NCI-H345 treated with DMSO at 0.1 percent for 48 hours (cell line): Measurements from ENCODE around the gene ASF1B.

Experiments used
- DNase-seq: peaks from one replicate; lab custom pipeline; 2025; ENCODE audit not compliant: unreplicated experiment; lab: John Stamatoyannopoulos, UW

ASF1B gene

DNA sequence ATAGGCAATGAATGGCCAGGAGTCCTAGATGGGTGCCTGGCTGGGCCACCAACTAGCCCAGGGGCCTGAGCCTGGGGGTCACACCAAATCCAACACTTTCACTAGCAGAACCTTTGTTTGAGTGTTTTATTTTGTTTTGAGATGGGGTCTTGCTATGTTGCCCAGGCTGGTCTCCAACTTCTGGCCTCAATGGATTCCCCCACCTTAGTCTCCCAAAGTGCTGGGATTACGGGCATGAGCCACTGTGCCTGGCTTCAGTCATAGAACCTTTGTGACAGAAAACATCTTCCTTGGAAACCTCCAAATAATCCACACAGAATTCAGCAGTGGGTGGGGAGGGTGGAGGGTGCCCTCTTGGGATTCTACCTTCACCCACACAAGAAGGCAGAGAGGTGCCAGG is 24.9 kb downstream of the ASF1B start:
- DNase-seq = no peak

GRCh38 chr19:14110650-14111049 is 25.7 kb downstream of the ASF1B start:
- no peak for DNase-seq

GRCh38 chr19:14107581-14108461 is 28.6 kb downstream of the ASF1B start:
- DNase-seq = no peak

- no peak for DNase-seq
Observed at GRCh38 chr19:14106840-14107239, 29.5 kb downstream of the ASF1B start.

DNA sequence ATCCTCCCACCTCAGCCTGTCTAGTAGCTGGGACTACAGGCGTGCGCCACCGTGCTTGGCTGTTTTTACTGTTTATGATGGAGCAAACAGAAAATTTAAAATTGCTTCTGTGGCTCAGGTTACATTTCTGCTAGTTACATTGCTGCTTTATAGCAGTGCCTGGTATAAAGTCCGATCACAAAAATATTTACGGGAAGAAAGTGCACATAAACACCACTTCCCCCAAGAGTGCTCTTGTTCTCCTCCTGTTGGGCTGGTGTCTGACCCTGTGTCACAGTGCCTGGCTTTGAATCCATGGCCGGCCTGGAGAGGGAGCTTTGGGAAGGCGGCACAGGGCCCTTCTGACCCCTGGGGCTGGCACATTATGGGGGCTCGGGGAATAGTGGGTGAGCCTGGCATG is 30.7 kb downstream of the ASF1B start:
- no peak for DNase-seq

- no peak for DNase-seq
Observed at GRCh38 chr19:14103310-14103709, 33.1 kb downstream of the ASF1B start.

- no peak for DNase-seq
Observed at GRCh38 chr19:14102756-14103155, 33.6 kb downstream of the ASF1B start.

- DNase-seq = no peak
Observed at GRCh38 chr19:14102102-14102696, 34.2 kb downstream of the ASF1B start.

DNA sequence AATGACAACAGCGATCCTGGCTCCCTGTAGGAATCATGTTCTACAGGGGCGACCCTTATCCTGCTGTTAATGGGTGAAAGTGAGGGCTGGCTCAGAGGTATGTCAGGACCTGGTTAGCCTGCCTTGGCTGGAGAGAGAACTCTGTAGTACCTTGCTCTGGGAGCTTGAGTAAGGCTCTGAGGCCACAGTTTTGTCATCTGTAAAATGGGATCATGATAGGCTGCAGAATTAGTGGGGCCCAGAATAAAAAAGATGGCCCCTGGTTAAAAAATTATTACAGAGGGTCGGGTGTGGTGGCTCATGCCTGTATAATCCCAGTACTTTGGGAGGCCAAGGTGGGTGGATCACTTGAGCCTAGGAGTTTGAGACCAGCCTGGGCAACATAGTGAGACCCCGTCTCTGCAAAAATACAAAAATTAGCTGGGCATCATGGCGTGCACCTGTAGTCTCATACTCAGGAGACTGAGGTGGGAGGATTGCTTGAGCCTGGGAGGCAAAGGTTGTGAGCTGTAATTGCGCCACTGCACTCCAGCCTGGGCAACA is 35.3 kb downstream of the ASF1B start:
- no peak for DNase-seq

GRCh38 chr19:14097532-14098151 is 38.7 kb downstream of the ASF1B start:
- DNase-seq = no peak

- no peak for DNase-seq
Observed at GRCh38 chr19:14096272-14096992, 40.0 kb downstream of the ASF1B start.

DNA sequence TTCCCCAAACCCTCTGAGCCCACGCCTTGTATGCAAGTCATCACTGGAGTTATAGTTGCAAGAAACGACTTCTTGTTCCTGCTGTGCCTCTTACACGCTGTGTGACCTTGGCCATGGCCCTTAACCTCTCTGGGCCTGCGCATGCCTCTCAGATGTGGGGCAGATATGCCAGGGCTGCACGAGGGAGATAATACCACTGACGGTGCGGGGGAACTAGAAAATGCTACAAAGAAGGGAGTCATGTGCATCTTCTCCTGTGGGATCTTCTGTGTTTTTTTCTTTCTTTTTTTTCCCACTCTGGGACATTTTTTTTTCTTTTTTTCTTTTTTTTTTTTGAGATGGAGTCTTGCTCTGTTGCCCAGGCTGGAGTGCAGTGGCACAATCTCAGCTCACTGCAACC is 41.5 kb downstream of the ASF1B start:
- no peak for DNase-seq

DNA sequence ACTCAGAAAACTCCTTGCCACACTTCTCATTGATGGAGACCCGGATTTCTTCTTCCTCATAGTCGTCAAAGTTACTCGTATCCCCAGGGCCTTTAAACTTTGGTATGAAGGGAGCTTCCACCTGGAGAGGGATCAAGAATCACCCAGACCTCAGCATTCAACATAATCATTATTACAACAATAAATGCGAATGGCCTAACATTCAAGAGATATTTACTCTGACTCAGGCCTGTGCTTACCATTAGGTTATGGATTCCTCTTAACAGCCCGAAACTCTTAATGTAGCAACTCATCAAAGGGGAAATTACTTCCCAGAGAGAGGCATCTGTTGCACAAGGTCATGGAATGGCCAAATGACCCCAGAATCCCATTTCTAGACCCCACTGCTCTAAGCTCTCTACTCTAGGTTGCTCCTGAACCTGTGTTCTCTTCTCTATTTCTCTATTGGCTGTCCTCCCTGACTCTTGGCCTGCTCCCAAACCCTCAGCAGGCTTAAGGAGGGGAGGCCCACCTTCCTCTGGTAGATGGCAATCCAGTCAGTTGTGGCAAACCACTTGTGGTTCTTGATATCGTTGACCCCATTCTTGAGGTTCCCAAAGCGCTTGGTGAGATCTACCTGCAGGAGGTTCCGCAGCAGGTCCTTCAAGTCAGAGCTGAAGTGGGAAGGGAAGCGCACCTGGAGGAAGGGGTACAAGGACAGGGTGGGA is 43.1 kb downstream of the ASF1B start:
- DNase-seq = no peak

GRCh38 chr19:14091813-14092462 is 44.5 kb downstream of the ASF1B start:
- DNase-seq = no peak

DNA sequence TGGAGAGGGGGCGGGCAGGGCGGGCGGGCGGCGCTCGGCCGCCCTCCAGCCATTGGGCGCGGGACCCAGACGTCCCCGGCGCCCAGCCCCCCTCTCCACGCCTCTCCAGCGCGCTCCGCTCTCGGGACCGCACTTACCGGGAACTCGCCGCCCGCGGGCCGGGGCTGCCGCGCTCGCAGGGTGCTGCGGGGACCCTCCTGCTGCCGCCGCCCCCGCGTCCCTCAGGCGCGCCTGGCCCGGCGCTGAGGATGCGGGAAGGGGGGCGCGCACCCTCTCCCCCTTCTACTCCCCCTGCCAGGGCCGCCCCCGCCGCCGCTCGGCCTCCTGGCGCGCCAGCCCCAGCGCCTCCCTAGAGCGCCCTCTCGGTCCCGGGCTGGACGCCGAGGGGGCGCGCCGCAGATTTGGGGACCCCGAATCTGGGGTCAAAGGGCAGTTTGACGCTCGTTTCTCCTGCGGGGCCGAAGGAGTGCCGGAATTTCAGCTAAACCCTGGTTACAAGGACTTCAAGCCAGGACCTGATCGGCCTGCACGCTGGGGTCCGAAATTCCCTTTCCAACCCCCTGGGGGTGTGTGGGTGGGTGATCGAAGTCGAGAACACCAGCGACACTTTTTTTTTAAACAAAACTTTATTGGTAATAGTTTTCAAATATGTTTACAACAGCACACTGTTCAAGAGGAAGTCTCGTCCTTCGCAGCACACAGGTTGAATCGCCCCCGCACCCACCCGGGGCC is 45.1 kb downstream of the ASF1B start:
- no peak for DNase-seq

- DNase-seq = no peak
Observed at GRCh38 chr19:14090509-14091080, 45.8 kb downstream of the ASF1B start, which contains the start of gene SAMD1. TSS of gene SAMD1 (minus strand) at chr19:14090751.

DNA sequence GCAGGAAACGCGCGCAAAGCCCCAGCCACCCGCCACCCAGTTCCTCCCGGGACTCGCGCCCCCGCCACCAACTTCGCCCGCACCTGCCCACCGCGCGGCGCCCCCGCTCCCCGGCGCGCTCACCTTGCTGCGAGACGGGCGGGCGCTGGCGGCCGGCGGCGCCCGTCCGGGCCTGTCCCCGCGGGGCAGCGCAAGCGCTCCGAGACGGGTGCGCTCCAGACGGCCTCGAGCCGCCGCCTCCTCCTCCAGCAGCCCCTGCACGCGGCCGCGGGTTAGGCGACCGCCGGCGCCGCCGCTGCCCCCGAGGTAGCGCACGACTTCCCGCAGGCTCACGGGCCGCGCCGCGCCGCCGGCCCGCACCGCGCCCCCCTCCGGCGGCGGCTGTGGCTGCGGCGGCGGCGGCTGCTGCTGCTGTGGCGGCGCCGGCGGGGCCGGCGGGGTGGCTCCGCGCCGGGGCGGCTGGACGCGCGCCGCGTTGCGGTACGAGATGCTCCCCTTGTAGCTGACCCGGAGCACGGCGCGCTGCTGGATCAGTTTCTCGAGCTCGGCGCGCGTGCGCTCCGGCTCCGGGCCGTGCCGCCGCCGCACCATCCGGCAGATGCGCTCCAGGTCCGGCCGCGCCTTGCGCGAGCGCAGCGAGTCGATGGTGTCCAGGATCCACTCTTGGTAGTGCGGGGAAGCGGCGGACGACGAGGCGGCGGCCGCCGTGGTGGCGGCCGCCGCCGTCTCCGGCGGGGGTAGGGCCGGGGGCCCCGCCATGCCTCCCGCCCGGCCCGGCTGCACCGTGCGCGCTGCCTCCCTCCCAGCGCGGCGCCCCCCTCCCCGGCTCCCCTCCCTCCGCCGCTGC is 46.5 kb downstream of the ASF1B start:
- no peak for DNase-seq

DNA sequence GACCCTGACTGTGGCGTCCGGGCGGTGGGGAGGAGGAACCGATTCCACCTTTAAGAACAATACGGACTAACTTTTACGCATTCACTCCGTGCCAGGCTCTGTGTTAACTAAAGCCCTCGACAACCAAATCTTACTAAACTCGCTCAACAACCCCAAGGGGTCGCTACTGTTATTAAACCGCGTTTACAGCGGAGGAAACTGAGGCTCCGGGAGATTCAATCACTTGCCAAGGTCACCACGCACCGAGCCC is 47.1 kb downstream of the ASF1B start:
- no peak for DNase-seq
